Activated naive CD4-positive, alpha-beta T cell treated with anti-CD3 and anti-CD28 coated beads, Interleukin-2, amount 10 ng/mL, durations not matched to agents 7 days and 5 days (primary cell): ENCODE measurements around the gene DOCK2.

Source experiments
- CTCF ChIA-PET: fragments of 350-600 bp; sonication (Branson Sonifier 250); formaldehyde crosslinking; loops from one replicate; lab custom pipeline; 2021; ENCODE audit warnings: antibody characterized with exemption; lab: Charles Lee
- DNase-seq: peaks from one replicate; pipeline ENCODE4 v3.0.0-alpha.2; 2020
- H3K27ac Mint-ChIP-seq: one replicate; pipeline ENCODE4 v1.8.0; 2021; ENCODE audit warnings: mild to moderate bottlenecking, moderate library complexity, mixed read lengths
- H3K27me3 Mint-ChIP-seq: one replicate; pipeline ENCODE4 v1.8.0; 2021; ENCODE audit warnings: mild to moderate bottlenecking, mixed read lengths
- H3K36me3 Mint-ChIP-seq: one replicate; pipeline ENCODE4 v1.8.0; 2021; ENCODE audit warnings: mixed read lengths
- H3K4me1 Mint-ChIP-seq: one replicate; pipeline ENCODE4 v1.8.0; 2021; ENCODE audit warnings: mixed read lengths
- H3K4me3 Mint-ChIP-seq: one replicate; pipeline ENCODE4 v1.8.0; 2021; ENCODE audit warnings: mild to moderate bottlenecking, moderate library complexity, mixed read lengths
- H3K9me3 Mint-ChIP-seq: one replicate; pipeline ENCODE4 v1.8.0; 2021; ENCODE audit warnings: mixed read lengths

The DOCK2 gene

DNA sequence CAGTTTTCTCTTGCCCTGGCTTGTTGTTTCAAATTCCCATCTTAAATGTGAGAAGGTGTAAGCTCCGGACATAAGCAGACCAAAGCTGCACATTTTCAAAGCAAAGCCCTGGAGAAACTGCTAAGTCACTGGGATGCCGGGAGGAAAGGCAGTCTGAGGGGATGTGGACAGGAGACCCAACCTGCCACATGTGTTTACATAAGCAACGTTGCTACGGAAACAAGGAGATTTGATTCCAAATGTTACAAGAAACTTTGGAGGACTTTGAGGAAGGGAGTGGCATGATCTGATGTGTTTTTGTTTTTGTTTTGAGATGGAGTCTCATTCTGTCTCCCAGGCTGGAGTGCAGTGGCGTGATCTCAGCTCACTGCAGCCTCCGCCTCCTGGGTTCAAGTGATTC, 368.9 kb downstream of the DOCK2 start:
- Mint-ChIP-seq H3K4me1 (no peaks in the 10 kb centered on the region), H3K27ac (no peak overlapping the region), H3K9me3 (peaks cover 2% of the 10 kb centered on the region), H3K27me3 (no peaks in the 10 kb centered on the region), H3K4me3 (no peak overlapping the region), H3K36me3 (peaks cover 50% of the 10 kb centered on the region)
- CTCF ChIA-PET: no interaction called here
- DNase-seq: no peak

DNA sequence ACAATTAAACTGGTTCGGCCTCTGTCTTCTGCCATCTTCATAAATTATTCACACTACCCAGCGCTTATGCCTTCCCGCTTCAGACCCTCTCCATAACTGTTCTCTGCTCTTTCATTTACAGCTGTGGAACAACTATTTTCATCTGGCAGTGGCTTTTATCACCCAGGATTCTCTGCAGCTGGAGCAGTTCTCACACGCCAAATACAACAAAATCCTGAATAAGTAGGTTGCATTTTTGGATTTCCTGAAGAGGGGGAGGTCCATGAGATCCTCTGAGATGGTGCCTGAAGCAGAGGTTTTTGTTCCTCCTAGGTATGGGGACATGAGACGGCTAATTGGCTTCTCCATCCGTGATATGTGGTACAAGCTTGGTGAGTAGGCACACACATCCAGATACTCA, 371.3 kb downstream of the DOCK2 start:
- Mint-ChIP-seq H3K36me3 (peaks cover 43% of the 10 kb centered on the region), H3K9me3 (peaks cover 2% of the 10 kb centered on the region), H3K27me3 (no peaks in the 10 kb centered on the region), H3K4me1 (no peaks in the 10 kb centered on the region), H3K27ac (no peak overlapping the region), H3K4me3 (no peak overlapping the region)
- no peak for DNase-seq
- CTCF ChIA-PET: no interaction called here

DNA sequence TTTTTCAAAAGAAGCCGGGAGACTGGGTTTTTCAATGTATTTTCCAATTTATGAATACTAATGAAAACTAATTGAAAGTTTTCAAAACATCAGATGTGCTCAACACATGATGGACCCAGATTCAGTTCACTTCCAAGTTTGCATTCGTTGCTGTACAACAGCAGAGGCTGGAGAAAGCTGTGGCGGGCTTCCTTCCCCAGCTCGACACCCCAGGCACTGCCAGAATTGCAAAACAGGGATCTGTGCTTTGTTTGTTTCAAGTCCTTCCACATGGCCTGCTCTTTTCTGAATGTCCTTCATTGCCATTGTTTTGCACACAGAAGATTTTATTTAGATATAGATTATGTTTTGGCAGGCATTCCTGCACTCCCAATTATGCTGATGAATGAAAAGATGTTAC, 373.5 kb downstream of the DOCK2 start:
- peak overlapping the region; percentile 26 for H3K27ac Mint-ChIP-seq
- H3K4me1 Mint-ChIP-seq: no peaks in the 10 kb centered on the region
- DNase-seq: no peak
- H3K36me3 Mint-ChIP-seq: peaks cover 32% of the 10 kb centered on the region
- H3K9me3 Mint-ChIP-seq: no peaks in the 10 kb centered on the region
- CTCF ChIA-PET: no interaction called here
- H3K4me3 Mint-ChIP-seq: no peak overlapping the region
- no peaks in the 10 kb centered on the region for H3K27me3 Mint-ChIP-seq

DNA sequence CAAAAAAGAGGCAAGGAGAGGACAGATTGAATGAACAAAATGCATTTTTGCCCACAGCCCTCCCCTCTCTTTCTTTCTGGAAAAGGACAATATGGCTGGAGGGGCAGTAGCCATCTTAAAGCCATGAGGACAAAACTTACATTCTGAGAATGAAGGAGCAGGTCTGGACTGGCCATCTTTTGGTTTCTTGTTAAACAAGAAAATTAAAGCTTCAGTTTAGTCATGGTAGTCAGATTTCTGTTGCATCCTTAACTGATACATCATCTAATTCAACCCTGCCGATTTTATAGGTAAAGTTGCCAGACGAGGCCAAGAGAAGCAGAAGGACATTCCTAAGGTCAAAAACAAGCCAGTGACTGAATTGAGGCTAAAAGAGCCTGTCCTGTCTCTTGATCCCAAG, 374.7 kb downstream of the DOCK2 start:
- no peak for DNase-seq
- no peak overlapping the region for H3K27ac Mint-ChIP-seq
- CTCF ChIA-PET: no interaction called here
- H3K36me3 Mint-ChIP-seq: peaks cover 35% of the 10 kb centered on the region
- no peaks in the 10 kb centered on the region for H3K9me3 Mint-ChIP-seq
- H3K4me3 Mint-ChIP-seq: no peak overlapping the region
- no peaks in the 10 kb centered on the region for H3K27me3 Mint-ChIP-seq
- no peaks in the 10 kb centered on the region for H3K4me1 Mint-ChIP-seq

DNA sequence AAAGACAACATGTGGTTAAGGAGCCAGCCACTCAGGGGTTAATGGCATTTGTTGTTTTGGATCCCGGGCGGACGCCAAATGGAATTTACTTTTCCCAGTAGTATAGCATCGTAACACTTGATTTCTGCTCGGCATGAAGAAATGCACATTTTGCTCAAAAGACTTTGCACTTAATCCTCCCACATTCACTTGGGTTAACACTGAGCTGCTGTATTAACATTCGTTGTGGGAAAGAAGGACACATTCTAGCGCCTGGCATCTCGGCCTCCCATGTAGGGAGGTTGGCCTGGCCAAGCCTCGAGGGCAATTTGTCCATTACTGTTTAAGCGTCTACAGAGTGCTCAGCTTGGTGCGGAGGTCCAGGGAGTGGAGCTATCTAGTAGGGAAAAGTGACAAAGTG, 375.5 kb downstream of the DOCK2 start:
- peaks cover 34% of the 10 kb centered on the region for H3K36me3 Mint-ChIP-seq
- H3K27ac Mint-ChIP-seq: peak overlapping the region; percentile 13

DNA sequence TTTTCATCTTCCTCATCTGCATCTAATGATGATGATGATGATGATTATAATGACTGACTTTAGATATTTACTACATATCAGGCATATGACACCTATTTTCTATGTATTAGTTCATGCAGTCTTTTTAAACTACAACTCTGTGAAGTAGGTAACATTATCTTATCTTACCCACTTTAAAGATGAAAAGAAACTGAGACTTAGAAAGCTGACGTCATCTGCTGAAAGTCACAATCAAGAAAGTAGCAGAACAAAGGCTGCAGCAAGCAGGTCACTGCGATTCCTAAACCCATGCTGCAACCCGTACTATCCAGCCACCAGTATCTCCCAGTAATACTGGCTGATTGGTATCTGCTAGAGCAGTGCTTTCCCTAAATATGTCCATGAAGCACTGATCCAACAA, 383.3 kb downstream of the DOCK2 start:
- Mint-ChIP-seq H3K9me3 (no peaks in the 10 kb centered on the region), H3K4me3 (no peak overlapping the region), H3K27ac (no peak overlapping the region), H3K27me3 (no peaks in the 10 kb centered on the region), H3K4me1 (no peaks in the 10 kb centered on the region), H3K36me3 (peaks cover 29% of the 10 kb centered on the region)
- no peak for DNase-seq
- CTCF ChIA-PET: no interaction called here

More for the DNA sequence above, 375.5 kb downstream of the DOCK2 start:
- no peak overlapping the region for H3K4me3 Mint-ChIP-seq
- H3K27me3 Mint-ChIP-seq: no peaks in the 10 kb centered on the region
- no peak for DNase-seq
- CTCF ChIA-PET: no interaction called here
- H3K9me3 Mint-ChIP-seq: no peaks in the 10 kb centered on the region
- no peaks in the 10 kb centered on the region for H3K4me1 Mint-ChIP-seq

DNA sequence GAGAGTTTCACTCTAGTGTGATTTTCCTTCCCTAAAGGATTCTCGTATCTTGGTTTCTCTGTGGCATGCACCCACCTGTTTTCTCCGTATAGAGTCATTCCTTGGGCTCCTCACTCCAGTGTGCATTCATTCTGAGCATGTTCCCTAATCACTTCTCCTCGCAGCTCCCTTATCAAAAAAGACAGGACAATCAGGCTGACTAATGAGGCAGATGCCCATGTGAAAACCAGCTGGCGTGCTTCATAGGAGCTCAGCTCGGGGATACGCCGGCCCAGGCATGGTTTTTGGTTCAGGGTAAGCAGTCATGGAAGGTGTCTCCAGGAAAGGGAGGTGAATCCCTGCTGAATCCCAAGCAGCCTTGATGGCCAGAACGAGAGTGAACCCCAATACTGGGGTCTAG, 384.4 kb downstream of the DOCK2 start:
- H3K4me3 Mint-ChIP-seq: no peak overlapping the region
- peaks cover 37% of the 10 kb centered on the region for H3K36me3 Mint-ChIP-seq
- CTCF ChIA-PET: no interaction called here
- no peaks in the 10 kb centered on the region for H3K27me3 Mint-ChIP-seq
- H3K9me3 Mint-ChIP-seq: no peaks in the 10 kb centered on the region
- H3K27ac Mint-ChIP-seq: no peak overlapping the region
- DNase-seq: no peak
- H3K4me1 Mint-ChIP-seq: no peaks in the 10 kb centered on the region

DNA sequence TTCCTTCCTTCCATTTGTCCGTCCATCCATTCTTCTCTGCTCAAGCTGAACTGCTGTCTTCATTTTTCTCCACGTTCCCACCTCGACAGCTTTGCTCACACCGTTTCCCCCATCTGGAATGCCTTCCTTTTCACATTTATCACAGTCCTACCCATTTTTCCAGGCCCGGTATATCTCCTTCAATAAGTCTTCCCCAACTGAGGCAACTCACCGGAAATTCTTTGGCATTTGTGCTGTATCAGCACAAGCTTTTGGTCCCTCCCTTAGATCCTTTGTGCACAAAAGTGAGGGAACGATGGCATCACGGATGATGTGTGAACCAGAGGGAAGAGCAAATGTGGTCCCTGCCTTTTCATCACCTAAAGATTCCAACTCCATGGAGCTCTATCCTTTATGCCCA, 388.8 kb downstream of the DOCK2 start:
- peaks cover 35% of the 10 kb centered on the region for H3K36me3 Mint-ChIP-seq
- H3K27me3 Mint-ChIP-seq: no peaks in the 10 kb centered on the region
- CTCF ChIA-PET: no interaction called here
- H3K27ac Mint-ChIP-seq: no peak overlapping the region
- H3K9me3 Mint-ChIP-seq: no peaks in the 10 kb centered on the region
- no peak overlapping the region for H3K4me3 Mint-ChIP-seq
- H3K4me1 Mint-ChIP-seq: no peaks in the 10 kb centered on the region
- DNase-seq: no peak

DNA sequence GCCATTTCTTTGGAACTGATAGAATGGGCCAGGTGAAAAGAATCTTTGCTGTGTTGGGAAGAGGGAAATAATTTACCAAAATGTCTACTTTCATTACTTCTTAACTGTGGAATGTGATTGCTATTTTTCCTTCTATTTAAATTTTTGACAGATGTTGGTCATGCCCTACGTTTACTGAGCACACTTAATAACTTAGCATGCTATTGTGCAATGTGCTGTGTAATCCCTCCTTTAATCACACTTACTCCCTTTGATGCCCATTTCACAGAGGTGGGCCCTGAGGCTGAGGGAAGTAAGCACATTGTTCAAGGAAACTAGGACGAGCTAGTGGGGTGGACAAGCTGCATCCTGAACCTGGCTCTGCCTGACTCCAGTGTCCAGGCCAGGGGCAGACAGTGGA, 391.0 kb downstream of the DOCK2 start:
- Mint-ChIP-seq H3K9me3 (no peaks in the 10 kb centered on the region), H3K27ac (no peak overlapping the region), H3K4me1 (no peaks in the 10 kb centered on the region), H3K4me3 (no peak overlapping the region), H3K36me3 (peaks cover 37% of the 10 kb centered on the region), H3K27me3 (no peaks in the 10 kb centered on the region)
- CTCF ChIA-PET: no interaction called here
- no peak for DNase-seq

DNA sequence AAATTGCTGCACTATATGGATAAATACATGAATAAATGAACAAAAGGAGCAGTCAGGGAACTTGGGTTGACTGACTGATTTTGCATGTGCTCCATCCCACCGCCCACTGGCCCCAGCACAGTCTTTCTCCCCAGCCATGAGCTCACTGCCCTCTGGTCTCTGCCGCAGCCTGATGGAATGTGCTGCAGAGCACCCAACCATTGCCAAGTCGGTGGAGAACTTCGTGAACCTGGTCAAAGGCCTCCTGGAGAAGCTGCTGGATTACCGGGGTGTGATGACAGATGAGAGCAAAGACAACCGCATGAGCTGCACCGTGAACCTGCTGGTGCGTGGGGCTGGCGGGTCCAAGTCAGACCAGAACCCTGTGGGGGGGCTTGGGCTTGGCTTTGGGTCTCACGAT, 397.2 kb downstream of the DOCK2 start:
- CTCF ChIA-PET: no interaction called here
- DNase-seq: no peak
- Mint-ChIP-seq H3K36me3 (peaks cover 44% of the 10 kb centered on the region), H3K9me3 (no peaks in the 10 kb centered on the region), H3K27me3 (no peaks in the 10 kb centered on the region), H3K4me1 (no peaks in the 10 kb centered on the region), H3K27ac (no peak overlapping the region), H3K4me3 (no peak overlapping the region)

DNA sequence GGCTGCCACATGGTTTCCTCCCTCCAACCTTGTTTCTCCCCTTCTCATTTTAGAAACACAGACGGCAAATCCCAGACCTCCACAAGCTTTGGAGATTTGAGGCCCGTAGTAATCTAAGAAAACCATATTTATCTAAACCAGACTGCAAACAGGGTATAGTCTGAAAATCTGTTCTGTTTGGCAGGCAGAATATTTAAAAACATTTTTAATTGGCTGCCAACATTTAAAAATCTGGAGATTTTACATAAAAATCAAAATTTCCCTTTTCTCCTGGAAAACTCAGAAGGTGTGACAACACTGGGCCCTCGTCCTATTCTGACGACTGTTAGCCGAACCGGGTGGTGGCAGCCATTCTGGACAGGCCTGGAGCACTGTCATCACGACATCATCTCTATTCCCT, 401.2 kb downstream of the DOCK2 start:
- DNase-seq: no peak
- Mint-ChIP-seq H3K4me1 (peaks cover 7% of the 10 kb centered on the region), H3K9me3 (no peaks in the 10 kb centered on the region), H3K27me3 (no peaks in the 10 kb centered on the region), H3K4me3 (no peak overlapping the region), H3K36me3 (peaks cover 62% of the 10 kb centered on the region), H3K27ac (no peak overlapping the region)
- CTCF ChIA-PET: no interaction called here

DNA sequence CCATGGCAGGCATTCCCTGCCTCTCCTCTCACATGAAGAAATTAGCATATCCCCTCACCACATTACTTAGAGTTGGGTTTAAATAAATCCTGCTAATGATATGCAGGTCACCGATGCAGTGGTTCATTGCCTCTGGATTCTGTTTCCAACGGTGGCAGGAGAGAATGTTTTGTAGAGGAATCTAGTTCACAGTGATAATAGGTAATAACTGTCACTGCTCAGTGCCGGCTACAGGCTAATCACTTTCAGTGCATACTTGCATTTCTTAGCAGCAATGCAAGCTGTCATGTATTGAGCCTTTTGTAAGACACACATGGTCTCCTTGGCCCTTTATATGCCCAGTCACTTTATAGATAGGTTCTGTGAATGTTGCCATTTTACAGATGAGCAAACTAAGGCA, 402.8 kb downstream of the DOCK2 start:
- Mint-ChIP-seq H3K27ac (no peak overlapping the region), H3K4me3 (no peak overlapping the region), H3K36me3 (peaks cover 68% of the 10 kb centered on the region), H3K4me1 (peaks cover 23% of the 10 kb centered on the region), H3K27me3 (no peaks in the 10 kb centered on the region), H3K9me3 (no peaks in the 10 kb centered on the region)
- CTCF ChIA-PET: no interaction called here
- DNase-seq: no peak

DNA sequence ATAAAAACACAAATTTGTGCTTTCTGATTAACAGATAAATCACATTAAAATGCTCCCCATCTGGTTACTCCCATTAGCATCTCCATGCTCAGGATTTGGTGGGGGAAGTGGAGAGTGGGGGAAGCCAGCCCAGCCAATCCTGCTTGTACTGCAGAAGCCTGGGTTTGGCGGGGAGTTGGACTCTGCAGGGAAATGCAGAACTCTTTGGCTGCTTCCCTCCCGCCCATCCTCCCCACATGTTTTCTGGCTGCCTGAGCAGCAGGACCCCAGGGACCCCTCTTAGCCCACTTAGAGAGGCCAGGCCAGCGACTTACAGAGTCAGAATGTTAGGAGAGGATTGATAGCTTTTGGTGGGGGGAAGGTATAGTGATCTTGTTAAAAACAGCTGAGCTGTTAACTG, 409.2 kb downstream of the DOCK2 start:
- peak overlapping the region; percentile 4 for H3K27ac Mint-ChIP-seq
- H3K9me3 Mint-ChIP-seq: no peaks in the 10 kb centered on the region
- H3K4me3 Mint-ChIP-seq: no peak overlapping the region
- H3K27me3 Mint-ChIP-seq: no peaks in the 10 kb centered on the region
- CTCF ChIA-PET: interaction anchor here (0.6 kb wide), 1 partner anchor 390 kb away, joined by 3 read pairs; no protein-coding TSS in a partner anchor
- peaks cover 23% of the 10 kb centered on the region for H3K4me1 Mint-ChIP-seq
- no peak for DNase-seq
- peaks cover 75% of the 10 kb centered on the region for H3K36me3 Mint-ChIP-seq

DNA sequence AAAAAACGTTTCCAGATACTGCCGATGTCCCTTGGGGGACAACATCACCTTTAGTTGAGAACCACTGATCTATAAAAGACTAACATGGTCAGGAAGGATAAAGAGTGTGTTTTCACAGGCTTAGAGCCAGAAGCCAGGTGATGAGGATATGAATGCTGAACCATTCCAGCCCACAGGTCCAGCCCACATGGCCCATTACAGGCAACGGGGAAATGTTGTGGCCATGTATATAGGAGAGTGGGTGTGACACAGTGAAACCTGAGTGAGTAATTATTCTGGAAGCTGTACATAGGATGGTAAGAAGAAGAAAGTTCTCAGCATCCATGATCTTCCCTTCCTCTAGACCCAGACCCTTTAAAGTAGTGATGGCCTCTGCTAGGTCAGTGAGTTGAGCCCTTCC, 412.6 kb downstream of the DOCK2 start:
- H3K27me3 Mint-ChIP-seq: no peaks in the 10 kb centered on the region
- no peak overlapping the region for H3K27ac Mint-ChIP-seq
- no peaks in the 10 kb centered on the region for H3K9me3 Mint-ChIP-seq
- peaks cover 73% of the 10 kb centered on the region for H3K36me3 Mint-ChIP-seq
- peaks cover 1% of the 10 kb centered on the region for H3K4me1 Mint-ChIP-seq
- CTCF ChIA-PET: no interaction called here
- H3K4me3 Mint-ChIP-seq: no peak overlapping the region
- DNase-seq: no peak

DNA sequence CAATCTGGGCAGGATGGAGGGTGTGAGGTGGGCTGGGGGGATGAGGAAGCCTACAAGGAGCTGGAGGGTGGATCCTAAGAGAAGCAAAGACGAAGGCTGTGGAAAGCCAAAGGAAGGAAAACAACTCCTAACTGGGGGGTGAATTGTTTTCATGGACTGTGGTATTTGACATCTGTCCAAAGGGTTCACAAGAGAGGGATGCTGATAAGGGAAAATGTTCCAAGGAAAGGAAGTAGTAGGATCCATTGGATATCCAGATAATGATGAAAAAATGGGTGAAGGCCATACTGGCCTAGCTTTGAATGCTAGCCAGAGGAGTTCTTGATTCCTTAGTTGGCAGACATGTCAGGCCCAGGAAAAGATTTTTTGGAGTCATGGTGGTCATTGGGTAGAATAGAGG, 416.8 kb downstream of the DOCK2 start:
- CTCF ChIA-PET: no interaction called here
- Mint-ChIP-seq H3K4me1 (no peaks in the 10 kb centered on the region), H3K4me3 (no peak overlapping the region), H3K27me3 (no peaks in the 10 kb centered on the region), H3K27ac (no peak overlapping the region), H3K9me3 (peaks cover 3% of the 10 kb centered on the region), H3K36me3 (peaks cover 84% of the 10 kb centered on the region)
- DNase-seq: no peak

DNA sequence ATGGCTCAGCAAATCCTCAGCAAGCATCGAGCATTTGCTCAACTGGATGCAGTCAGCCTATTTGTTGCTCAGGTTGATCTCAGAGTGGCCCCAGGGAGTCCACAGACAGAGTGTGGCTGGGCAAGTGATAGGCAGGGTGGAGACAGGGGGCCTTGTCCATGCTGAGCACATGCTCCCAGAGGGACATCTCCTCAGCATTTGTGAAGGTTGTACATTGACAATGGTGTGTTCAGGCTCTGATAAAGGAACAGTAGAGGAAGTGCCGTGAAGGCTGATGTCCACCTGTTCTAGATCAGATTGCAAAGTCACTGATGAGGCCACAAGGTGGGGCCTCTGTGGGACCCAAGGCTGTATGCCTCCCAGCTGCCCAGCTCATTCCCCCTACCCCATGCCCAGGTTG, 418.5 kb downstream of the DOCK2 start:
- H3K36me3 Mint-ChIP-seq: peaks cover 74% of the 10 kb centered on the region
- no peak overlapping the region for H3K4me3 Mint-ChIP-seq
- CTCF ChIA-PET: no interaction called here
- DNase-seq: no peak
- peaks cover 3% of the 10 kb centered on the region for H3K9me3 Mint-ChIP-seq
- H3K27ac Mint-ChIP-seq: no peak overlapping the region
- H3K4me1 Mint-ChIP-seq: no peaks in the 10 kb centered on the region
- H3K27me3 Mint-ChIP-seq: no peaks in the 10 kb centered on the region
